ENCODE measurements around the gene PABPC1L2B.
"Not testable (repeated sequence)": the region's sequence is repeated elsewhere in the genome, so short reads cannot be mapped to it uniquely, and the experiment has no call there.

GRCh38 chrX:73004032-73004431, 1.3 kb downstream of the PABPC1L2B start:
- not testable (repeated sequence) for TF ChIP-seq EP300 (IDR thresholded peaks at IDR 0.05); CTCF (IDR thresholded peaks at IDR 0.05); POLR2A (IDR thresholded peaks at IDR 0.05; ENCODE audit: low read length); ESRRA (IDR thresholded peaks at IDR 0.05; ENCODE audit: borderline replicate concordance, low read length); RAD21 (conservative IDR thresholded peaks at IDR 0.05 in 1 of 2, IDR thresholded peaks at IDR 0.05 in 1 of 2); HMGXB4 (CRISPR knock-in tag; IDR thresholded peaks at IDR 0.05; ENCODE audit: borderline replicate concordance); MYC (IDR thresholded peaks at IDR 0.05; ENCODE audit: borderline replicate concordance, low read length); TP53 (CRISPR knock-in tag; IDR thresholded peaks at IDR 0.05); HDAC2 (IDR thresholded peaks at IDR 0.05); ZFP36 (IDR thresholded peaks at IDR 0.05; ENCODE audit: borderline replicate concordance, partially characterized antibody); KDM1A (IDR thresholded peaks at IDR 0.05; ENCODE audit: low read depth); MAFK (IDR thresholded peaks at IDR 0.05; ENCODE audit: partially characterized antibody); RNF2 (IDR thresholded peaks at IDR 0.05; ENCODE audit: borderline replicate concordance, low read depth); E2F6 (IDR thresholded peaks at IDR 0.05; ENCODE audit: borderline replicate concordance, low read depth)
